Inflammatory macrophage (primary cell): ENCODE results near the gene IL17RA.

Experiments used
- DNase-seq, 2 donors: peaks; one replicate each; pipeline ENCODE4 v3.0.0-alpha.2; 2020 to 2022

IL17RA gene

DNA sequence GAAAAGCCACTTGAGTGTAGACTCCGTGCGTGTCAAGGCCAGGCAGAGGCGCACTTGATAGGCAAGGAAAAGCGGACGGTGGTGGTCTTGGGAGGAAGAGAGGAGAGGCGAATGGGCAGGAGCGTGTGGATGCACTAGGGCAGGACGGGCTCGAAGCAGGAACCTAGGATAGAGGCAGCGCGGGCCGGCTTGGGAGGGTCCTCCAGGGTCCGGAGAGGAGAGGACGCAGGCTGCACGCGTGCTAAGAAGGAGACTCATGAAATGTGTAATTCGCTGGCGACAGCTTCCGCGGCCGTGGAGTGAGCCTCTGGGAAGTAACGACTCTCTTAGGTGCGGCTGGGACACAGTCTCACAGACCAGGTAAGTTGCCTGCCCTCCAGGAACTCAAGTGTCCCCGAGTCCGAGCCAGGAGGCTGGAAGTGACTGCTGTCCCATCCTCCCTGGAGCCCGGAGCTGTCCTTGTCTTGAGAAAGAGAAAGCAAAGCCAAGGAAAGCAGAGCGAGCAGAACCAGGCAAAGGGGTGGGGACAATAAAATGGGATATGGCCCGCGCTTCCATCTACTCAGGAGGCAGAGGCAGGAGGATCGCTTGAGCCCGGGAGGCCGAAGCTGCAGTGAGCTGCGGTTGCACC is 874 bp upstream of the IL17RA start:
- no peak for DNase-seq

DNA sequence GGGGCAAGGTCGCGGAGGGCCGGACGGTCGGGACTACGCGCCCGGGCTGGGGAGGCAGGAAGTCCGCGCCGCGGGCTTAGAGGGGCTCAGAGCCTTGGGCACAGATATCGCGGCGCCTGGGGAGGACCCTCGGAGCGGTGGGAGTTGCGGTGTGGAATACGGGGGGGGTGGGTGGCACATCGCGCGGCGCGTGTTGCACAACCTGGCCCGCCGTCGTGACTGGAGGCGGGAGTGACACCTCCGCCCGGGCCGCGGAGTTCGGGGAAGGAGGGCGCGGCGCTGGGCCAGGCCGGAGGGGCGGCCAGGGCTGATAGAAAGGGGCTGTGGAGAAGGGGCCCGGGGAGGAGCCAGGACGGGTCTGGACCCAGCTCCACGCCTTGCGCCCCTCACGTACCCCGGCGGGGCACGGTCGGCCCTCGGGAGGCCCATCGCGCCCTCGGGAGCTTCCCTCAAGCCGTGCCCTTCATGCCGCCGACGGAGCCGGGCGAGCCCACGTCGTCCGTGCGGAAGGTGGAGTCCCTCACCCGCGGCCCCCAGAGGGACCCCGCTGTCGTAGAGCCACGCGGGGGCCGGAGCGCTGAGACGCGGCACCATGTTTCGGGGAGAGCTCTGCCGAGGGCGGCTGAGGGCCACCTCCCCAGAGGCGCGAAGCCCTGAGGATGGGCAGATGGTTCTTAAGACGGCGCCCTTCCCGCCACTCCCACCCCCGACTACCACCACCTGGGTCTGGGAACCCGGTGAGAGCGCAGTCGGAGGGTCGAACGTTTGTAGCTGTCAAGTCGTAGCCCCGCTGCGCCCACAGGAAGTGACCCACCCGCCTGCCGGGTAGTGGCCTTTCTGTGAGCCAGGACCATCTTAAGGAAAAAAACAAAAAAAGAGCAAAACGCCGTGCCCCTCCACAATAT is 729 bp downstream of the IL17RA start:
- peak; percentile 59 to 81 for DNase-seq

DNA sequence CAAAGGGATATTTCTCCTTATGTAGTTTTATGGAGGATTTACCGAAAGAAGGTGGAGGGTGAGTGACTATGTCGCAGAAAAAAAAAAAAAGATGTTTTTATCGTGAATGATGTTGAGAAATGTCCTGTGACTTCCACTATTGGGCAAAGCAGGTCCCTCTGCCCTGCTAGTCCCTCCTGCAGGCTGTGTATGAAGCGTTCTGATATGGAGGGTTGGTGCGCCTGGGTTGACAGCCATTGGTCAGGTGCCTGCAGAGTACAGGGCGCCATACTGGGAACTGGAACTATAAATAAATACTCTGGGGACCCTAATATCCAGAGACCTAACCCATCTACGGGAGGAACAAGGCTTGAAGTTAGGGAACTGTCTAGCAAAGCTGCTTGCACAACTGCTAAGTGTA is 1.5 kb downstream of the IL17RA start:
- DNase-seq, result peak; percentile 76 to 78

DNA sequence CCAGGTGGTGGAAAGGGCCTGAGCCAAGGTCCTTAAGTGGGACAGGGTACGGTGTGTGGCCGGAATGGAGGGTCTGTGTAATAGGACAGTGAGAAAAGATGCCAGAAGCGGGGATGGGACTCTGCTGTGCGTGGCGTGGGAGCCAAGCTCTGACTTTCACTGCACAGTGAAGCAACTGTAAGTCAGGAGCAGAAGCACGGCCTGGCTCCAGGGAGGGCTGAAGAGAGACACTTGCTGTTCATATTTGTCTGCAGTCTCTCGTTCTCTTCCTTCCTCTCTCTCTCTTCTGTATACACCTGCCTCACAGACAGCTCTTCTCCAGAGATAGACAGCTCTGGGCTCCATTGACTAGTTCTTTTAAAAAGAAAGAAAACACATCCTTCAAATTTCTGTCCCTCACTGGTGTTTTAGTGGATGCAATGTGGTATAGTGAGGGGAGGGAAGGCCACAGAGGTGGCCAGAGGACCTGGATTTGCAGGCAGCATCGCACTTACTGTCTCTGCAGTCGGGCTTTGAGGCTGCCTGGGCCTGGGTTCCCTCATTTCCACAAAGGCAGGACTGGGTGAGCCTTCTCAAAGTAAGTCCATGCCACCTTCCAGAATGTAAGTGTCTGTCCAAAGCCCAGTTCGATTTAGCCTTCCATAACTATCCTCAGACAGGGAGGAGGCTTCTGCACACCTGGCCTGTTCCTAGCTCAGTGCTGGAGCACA is 2.1 kb downstream of the IL17RA start:
- DNase-seq, result peak; percentile 41 to 73

DNA sequence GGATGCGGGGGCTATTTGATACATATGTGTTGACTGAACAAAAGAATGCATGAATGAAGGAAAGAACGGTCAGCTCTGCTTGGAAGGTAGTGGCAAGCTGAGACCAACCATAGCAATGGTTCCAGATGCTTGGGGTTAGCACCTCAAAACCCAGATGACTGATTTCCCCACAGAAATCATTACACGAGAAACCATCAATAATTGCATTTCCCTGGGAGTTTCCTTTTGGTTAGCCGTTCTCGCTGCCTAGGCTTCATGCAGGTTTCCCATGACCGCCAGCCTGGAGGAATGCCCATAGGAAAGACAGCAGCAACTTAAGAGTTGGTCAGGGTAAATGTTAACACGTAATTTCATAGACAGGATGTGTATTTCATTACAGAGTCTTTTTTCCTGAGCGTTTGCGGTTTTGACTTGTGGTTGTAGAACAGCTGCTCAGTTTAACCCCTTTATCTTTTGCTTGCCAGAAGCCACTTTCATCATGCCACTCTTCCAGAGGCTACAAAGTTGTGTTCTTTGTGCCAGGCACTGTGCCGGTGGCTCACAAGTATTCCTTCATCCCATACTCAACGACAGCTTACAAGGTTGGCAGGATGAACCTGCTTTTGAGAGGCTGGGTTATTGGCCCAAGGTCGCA is 2.8 kb downstream of the IL17RA start:
- DNase-seq, result peak; percentile 33 to 60

DNA sequence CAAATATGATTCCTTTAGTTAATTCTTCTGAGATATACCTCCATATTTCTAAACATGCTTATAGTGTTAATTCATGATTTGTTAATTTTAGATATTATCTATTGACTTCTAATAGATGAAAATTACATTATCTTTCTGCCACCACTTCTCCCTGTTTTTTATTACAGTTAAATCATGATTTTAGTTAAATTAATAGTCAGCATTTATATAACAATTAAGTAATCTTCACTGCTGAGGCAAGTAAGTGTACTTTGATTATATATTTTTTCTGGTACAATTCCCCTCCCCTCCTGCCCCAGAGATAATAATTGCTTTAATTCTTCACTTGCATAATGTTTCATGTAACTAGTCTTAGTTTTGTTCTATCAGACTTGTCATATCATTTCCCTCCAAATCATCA is 5.8 kb downstream of the IL17RA start:
- no peak for DNase-seq

DNA sequence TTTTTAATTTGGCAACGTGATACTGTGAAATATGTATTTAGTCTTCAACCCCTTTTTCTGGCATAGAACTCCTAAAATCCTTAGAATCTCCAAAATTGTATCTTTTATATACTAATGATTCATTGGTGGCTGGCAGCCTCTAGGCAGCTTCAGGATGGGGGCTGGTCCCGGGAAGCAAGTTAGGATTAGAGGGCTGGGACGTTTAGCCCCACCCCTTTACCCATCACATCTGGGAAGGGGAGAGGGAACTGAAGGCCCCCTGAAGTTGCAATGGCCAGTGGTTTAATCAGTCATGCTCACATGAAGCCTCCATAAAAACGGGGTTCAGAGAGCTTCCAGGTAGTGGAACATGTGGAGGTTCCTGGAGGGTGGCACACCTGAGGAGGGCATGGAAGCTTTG is 7.1 kb downstream of the IL17RA start:
- no peak for DNase-seq

DNA sequence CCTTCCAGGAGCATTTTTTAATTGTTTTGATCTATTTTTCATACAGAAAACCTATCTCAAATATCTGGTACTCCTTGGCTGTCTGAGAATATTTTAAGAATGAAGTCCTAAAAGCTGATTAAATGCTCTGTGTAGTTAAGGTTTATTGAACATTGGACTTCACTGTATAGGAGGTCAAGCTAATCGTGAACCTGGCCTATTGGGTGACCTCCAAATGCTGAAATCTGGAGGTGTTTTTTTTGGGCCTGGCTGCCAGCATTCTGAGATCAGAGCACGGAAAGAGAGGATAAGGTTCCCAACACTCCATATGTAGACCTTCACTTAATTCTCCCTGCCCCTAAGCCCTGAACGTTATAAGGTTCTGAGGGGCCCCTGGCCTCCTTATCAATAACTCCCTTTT is 8.3 kb downstream of the IL17RA start:
- DNase-seq, result no peak

DNA sequence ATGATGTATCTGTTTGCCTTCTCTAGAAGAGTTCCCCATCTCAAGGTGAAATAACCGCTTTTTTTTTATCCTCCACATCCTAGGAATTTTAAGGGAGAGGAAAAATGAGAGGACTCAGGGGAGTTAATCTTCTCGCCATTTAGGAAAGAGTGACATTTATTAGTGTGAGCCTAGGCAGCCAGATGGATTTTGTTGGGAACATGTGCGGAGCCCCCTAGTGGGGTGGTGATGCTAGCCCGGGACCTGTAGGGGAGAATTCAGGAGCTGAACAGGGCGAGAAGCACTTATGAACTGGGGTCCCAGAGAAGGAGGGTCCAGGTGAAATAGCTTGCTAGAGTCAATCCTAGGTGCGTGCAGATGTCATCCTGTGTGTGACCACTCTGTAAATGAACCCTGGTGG is 10.7 kb downstream of the IL17RA start:
- DNase-seq, result no peak

DNA sequence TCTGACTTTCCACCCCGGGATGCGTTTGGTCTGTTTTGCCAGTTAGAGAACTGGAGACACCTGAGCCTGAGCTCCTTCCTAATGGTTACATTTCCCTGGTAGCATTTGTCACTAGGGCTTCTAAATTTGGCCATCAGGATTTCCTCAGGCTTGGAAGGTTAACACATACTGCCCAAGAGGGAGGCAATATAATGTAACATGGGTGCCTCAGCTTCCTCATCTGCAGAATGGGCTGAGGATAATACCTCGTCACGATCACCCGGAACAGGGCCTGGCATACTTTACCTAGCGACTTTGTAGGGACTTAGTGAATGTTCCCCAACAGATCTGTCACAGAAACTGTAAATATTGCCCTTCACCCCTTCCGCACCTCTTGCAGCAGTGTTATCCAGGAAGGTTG is 11.3 kb downstream of the IL17RA start:
- peak; percentile 53 to 68 for DNase-seq

DNA sequence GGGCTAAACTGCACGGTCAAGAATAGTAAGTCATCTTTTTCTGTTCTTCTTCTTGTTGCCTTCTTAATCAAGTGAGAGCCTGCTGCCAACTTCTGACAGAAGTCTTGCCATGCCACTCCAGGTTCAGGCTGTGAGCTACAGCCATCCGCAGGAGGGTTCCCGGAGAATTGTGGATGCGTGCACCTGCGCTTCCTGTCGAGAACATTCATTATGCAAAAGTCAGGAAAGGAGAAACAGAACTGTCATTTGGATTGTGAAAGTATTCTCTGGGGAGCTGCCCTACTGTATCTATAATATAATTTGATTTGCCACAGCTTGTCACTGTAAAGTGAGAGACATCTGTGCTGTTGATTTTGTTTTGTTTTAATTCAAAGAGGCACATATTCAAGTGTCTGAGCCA is 12.3 kb downstream of the IL17RA start:
- DNase-seq, result no peak

DNA sequence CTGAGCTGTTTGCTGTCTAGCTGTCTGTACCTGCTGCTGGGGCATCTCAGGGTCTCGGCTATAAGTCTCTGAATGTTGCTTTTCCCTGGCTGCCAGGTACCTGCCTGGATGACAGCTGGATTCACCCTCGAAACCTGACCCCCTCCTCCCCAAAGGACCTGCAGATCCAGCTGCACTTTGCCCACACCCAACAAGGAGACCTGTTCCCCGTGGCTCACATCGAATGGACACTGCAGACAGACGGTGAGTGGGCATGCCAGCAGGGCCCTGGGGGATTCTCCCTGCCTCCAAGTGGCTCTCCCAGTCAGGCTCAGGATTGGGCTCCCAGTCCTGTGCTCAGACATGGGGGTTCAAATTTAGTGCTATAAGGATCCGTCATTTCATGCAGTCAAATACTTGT is 12.9 kb downstream of the IL17RA start:
- no peak for DNase-seq

DNA sequence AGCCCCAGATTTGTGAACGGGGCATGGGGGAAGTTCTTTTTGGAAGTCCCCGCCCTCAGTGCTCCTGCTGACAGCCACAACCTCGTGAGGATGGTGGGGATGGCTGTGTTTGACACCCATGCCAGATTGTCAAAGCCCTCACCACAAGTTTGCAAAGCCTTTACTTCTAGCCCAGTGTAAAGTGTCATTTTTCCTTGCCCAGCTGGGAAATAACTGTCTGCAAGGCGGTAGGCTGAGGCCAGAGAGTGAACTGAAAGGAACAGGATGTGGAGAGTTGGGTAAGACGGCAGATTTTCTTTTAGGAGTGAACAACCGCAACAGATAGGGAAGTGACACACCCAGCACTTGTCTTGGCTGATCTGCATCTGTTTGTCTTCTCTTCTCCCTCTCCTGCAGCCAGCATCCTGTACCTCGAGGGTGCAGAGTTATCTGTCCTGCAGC is 13.6 kb downstream of the IL17RA start:
- DNase-seq, result peak; percentile 93 to 97

DNA sequence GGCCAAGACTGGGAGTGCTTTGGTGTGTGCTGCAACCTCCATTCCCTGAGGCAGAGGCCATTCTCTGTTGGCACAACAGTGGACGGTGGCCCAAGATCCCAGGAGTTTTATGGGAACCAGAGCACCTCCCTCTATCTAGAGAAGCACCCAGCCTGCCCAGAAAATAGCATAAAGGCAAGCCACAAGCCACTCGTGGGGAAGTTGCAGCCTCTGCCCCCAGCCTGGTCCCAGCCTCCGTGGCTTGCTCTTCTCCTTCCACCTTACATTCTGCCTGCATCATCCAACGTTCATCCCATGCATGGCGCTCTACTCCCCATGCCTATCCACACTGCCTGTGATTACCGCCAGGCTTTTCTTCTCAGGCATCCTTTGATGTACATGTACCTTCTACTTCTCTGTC is 15.8 kb downstream of the IL17RA start:
- peak; percentile 59 to 84 for DNase-seq

DNA sequence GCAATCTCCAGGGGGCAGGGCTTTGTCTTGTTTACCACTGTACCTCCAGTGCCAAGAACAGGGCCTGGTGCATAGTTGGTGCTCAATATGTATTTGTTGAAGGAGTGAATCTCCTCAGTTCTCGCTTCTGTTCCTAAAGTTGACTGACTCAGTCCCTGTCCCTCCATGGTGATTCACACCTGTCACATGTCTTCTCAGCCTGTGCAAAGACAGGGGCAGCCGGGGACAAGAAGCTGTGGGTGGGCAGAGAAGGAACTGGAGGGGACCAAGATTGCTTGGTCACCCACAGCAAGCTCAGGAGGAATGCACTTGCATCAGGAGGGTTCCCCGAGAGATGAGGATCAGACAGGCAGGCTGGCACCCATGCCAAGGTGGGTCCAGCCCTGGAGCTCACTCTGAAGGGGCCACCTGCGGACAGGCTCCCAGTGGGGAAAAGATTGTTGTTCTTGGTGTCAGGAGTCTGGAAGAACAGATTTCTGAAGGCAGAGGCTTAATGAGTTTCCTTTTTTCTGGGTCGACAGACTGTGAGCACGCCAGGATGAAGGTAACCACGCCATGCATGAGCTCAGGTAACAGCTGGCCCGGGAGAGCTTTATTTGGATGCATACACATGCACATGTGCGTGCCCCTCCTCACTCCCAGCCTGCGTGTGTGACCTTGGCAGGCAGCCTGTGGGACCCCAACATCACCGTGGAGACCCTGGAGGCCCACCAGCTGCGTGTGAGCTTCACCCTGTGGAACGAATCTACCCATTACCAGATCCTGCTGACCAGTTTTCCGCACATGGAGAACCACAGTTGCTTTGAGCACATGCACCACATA is 16.9 kb downstream of the IL17RA start:
- DNase-seq, result peak; percentile 92 to 98

DNA sequence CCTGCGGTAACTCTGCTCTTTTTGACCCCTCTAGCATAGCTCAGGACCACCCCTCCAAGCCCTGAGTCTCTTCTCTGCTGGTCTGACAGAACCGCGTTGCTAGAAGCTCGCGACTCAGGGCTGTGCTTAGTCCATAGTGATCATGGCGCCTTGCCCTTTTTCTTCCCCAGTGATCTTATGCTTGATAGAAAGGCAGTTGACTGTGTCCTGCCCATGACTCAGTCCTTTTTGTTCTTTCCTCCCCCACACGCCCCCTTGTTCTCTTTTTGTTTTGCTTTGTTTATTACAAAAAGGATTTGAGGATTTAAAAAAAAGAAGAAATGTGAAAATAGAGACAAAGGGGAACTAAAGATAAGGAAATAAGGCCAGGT is 17.5 kb downstream of the IL17RA start:
- DNase-seq, result peak; percentile 84 to 88

DNA sequence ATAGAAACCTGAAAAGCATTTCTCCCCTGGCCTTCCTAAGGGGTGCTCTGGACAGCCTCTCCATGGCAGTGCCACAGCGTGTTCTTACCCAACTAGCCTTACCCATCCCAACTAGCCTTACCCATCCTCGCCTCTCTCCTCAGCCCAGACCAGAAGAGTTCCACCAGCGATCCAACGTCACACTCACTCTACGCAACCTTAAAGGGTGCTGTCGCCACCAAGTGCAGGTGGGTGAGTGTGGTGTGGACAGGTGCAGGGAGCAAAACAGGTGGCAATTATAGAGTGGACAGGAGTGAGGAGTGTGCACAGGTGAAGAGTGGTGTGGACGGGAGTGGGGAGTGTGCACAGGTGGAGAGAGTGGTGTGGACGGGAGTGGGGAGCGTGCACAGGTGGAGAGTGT is 18.6 kb downstream of the IL17RA start:
- no peak for DNase-seq

DNA sequence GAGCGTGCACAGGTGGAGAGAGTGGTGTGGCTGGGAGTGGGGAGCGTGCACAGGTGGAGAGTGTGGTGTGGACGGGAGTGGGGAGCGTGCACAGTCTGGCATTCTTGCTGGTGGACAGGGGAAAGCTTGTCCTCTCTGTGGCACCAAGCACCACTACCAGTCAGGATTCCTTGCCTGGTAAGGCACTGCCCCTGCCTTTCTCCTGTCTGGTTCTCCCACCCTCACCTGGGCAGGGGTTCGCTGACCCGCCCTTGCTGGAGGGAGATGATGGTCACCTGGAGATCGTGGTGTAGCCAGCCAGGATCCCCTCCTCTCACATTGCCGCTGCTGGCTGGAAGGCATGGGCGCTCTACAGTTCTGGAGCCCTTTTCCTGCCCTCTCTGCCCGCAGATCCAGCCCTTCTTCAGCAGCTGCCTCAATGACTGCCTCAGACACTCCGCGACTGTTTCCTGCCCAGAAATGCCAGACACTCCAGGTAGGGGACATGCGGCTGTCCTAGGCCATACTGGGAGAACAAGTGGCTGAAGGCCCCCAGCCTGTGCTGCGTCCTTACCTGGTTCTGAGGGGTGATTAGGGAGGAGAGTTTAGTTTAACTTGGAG is 19.6 kb downstream of the IL17RA start:
- no peak for DNase-seq

DNA sequence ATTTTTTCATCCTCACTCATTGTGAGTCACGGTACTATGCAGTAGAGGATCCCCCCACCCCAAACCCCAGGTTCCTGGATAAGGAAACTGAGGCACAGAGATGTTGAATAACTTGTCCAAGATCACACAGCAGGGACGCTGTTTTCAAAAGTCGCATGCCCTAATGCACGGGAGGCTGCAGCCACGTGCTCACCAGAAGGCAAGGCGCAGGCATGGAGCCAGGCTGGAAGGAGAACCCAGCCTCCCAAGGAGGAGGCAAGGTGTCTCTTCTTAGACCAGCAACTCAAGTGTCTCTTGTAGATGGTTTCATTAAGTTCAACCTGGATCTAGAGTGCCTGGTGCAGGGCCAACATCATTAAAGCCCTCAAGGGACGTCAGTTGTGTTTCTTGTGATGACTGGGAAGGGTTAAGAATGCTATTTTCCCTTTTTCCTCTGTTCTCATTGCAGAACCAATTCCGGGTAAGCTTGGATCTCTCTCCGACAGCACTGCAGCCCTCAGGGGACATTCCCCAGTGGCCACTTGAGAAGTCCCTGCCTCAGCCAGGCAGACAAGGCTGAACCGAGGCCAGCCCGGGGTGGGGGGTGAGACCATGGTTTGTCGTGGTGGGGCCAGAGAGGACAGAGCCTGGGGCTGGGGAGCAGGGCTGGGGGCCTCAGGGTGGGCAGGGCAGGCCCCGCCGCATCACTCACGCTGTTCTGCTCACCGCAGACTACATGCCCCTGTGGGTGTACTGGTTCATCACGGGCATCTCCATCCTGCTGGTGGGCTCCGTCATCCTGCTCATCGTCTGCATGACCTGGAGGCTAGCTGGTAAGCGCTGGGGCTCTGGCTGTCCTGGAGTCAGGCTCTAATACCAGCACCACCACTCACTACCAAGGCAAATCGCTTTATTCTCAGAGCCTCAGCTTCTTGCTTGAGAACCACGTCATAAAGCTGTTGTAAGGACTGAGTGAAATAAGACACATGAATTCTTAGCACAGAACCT is 20.6 kb downstream of the IL17RA start:
- peak in 1 of 2 donors; percentile 22 for DNase-seq

DNA sequence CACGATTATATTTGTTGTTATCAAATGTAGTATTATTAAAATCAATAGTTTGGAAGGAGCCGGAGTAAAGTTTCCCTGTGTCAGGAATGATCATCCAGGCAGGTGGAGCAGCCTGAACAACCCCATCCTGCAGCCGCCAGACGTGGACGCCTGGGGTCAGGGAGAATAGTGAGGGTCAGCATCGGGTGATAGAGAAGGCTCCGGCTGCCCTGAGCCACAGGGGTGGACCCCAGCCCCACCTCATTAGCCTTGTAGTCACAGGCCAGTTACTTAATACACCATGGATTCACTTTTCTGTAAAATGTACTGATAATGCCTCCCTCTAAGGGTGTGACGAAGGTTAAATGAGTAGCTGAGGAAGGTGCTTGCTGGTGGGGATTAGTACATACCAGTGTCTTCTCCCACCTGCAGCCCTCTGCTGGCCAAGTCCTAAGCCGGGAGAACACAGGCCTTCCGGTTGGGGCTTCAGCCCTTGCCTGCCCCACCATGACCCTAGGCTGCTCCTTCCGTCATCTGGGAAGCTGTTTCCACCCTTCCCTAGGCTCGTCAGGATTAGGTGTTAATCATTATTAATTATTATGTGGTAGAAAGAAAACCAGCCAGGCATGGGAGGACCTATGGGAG is 21.5 kb downstream of the IL17RA start:
- DNase-seq, result peak in 1 of 2 donors; percentile 54
